IgD-negative memory B cell (primary cell): ENCODE measurements around the gene DDX17. TPM values are rescaled to one million over a fixed set of nuclear protein-coding genes. Genes with fewer than 3 reads are reported as not detected.

Source experiments
- H3K27ac Mint-ChIP-seq, 3 donors: one replicate each; pipeline ENCODE4 v1.8.0; 2020 to 2022; ENCODE audit warnings: mild to moderate bottlenecking in 3 of 3, mixed read lengths in 3 of 3, moderate library complexity in 1 of 3
- H3K27me3 Mint-ChIP-seq: one replicate; pipeline ENCODE4 v1.8.0; 2021; ENCODE audit warnings: mixed read lengths
- H3K36me3 Mint-ChIP-seq: one replicate; pipeline ENCODE4 v1.8.0; 2020; ENCODE audit warnings: mild to moderate bottlenecking, mixed read lengths
- H3K4me1 Mint-ChIP-seq, 3 donors: one replicate each; pipeline ENCODE4 v1.8.0; 2020 to 2022; ENCODE audit warnings: mixed read lengths in 3 of 3, mild to moderate bottlenecking in 1 of 3
- H3K4me3 Mint-ChIP-seq, 4 donors: one replicate each; pipeline ENCODE4 v1.8.0; 2020 to 2022; ENCODE audit warnings: mild to moderate bottlenecking in 4 of 4, mixed read lengths in 4 of 4, moderate library complexity in 3 of 4
- H3K9me3 Mint-ChIP-seq, 3 donors: one replicate each; pipeline ENCODE4 v1.8.0; 2020 to 2021; ENCODE audit warnings: mixed read lengths in 3 of 3, mild to moderate bottlenecking in 1 of 3
- polyA plus RNA-seq: library from polyadenylated mRNA; unstranded; fragments of 300-500 nt; fragmentation: Illumina TruSeq; gene quantifications from one replicate; pipeline ENCODE4 v1.2.3, GENCODE V29; 2021

The DDX17 gene
- polyA plus RNA-seq, 1 donor from 2014 or later, result 55.9 TPM

DNA sequence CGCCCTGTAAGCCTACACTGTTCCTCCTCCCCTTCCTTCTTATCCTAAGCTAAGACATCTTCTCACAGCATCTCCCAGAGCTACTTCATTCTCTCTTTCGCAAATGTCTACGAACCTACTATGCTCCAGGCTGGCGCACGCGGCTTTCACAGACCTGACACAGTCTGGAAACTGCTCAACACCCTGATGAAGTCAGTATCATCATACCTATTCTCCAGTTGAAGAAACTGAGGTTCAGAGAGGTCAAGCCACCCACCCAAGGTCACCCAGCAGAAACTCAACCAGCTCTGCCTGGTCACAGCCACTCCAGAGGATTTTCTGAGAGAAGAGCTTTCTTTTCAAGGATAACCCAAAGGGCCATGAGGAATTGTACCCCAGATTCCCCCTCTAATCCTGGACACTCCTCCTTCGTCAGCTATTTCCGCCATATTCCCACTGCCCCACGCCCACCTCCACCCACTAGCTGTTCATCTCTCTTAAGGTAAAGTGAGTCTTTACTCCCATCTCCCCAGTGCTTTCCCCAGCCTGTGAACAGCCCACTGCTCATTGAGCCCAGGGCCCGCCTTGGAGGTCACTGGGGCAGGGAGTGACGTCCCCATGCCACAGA is 52.9 kb downstream of the DDX17 start:
- H3K27ac Mint-ChIP-seq, result no peak overlapping the region
- peaks cover 4% of the 10 kb centered on the region for H3K36me3 Mint-ChIP-seq
- H3K9me3 Mint-ChIP-seq, result peaks cover 0 to 2% (median 0%) of the 10 kb centered on the region in 3 donors
- H3K4me1 Mint-ChIP-seq, result peaks cover 9 to 12% (median 9%) of the 10 kb centered on the region in 3 donors
- H3K27me3 Mint-ChIP-seq, result peaks cover 54% of the 10 kb centered on the region
- H3K4me3 Mint-ChIP-seq, result peak overlapping the region in 2 of 4 donors; percentile 61 to 73

DNA sequence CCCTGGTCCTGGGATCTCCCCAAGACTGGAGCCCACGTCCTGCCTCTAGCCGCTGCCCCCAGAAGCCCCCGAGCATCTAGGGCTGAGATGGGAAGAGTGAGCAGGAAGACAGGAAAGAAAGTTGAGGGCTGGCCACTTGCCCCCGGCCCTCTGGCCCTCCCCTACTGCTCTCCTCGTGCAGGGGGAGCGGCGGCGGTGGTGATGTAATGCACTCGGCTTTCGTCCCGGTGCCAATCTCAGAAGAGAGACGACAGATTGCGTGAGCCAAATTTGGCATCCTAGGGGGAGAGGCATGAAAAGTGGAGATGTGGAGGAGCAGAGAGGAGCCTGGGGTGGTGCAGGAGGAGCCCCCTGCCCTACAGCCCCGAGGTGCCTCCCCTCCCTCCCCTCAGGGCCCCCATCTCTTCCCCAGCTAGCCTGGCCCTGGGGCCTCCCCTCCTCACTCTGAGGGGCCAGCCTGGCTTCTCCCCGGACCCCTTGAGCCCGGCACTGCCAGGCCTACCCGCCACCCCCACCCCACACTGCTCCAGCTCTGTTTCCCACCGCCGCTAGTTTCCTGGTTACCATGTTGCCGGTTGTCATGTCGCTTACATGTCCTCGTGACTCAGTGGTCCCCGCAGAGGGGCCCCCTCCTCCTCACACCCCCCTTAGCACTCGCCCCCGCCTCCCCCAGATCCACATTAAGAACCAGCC is 53.6 kb downstream of the DDX17 start:
- Mint-ChIP-seq H3K27ac (no peak overlapping the region), H3K36me3 (peaks cover 4% of the 10 kb centered on the region), H3K9me3 (peaks cover 0 to 2% (median 0%) of the 10 kb centered on the region in 3 donors), H3K4me3 (no peak overlapping the region), H3K27me3 (peaks cover 49% of the 10 kb centered on the region), H3K4me1 (peaks cover 9 to 12% (median 9%) of the 10 kb centered on the region in 3 donors)

DNA sequence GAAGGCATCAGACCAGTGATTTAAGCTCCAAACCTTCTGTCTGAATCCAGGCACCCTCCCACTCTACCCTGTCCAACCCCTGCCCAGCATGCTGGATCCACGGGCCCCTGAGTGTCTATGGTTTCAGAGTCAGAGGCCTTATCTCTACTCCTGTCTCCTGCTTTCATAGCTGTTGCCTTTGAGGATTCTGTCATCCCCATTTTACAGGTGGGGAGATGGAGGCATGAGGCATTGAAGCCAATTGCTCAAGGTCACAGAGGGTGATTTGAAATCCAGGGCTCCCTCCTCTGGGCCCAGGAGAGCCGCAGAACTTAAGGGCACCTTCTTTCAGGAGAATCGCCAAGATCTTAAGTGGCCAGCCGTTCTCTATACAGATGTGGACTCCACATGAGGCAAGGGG is 54.2 kb downstream of the DDX17 start:
- Mint-ChIP-seq H3K27ac (no peak overlapping the region), H3K36me3 (peaks cover 4% of the 10 kb centered on the region), H3K4me1 (peaks cover 6 to 9% (median 9%) of the 10 kb centered on the region in 3 donors), H3K4me3 (no peak overlapping the region), H3K9me3 (peaks cover 0 to 2% (median 0%) of the 10 kb centered on the region in 3 donors), H3K27me3 (peaks cover 42% of the 10 kb centered on the region)

DNA sequence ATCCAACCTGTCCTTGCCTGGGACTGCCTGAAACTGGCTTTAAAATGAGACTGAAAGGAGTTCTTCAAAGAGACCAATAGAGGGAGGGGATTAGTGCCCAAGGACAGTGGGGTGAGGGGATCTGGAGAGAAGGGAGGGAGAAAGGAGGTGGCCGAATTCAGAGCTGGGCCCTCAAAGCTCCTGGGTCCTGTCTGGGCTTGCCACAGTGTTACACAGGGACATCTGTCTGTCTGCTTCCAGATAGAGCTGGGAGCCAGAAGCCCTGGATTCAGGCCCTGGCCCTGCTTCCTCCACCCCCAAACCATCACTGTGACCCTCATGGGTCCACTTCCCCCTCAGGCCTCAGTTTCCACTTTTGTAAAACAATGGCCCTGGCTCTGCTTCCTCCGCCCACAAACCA is 54.7 kb downstream of the DDX17 start:
- peaks cover 0 to 2% (median 0%) of the 10 kb centered on the region in 3 donors for H3K9me3 Mint-ChIP-seq
- peaks cover 2 to 8% (median 5%) of the 10 kb centered on the region in 3 donors for H3K4me1 Mint-ChIP-seq
- peaks cover 37% of the 10 kb centered on the region for H3K27me3 Mint-ChIP-seq
- peaks cover 3% of the 10 kb centered on the region for H3K36me3 Mint-ChIP-seq
- no peak overlapping the region for H3K4me3 Mint-ChIP-seq
- no peak overlapping the region for H3K27ac Mint-ChIP-seq

DNA sequence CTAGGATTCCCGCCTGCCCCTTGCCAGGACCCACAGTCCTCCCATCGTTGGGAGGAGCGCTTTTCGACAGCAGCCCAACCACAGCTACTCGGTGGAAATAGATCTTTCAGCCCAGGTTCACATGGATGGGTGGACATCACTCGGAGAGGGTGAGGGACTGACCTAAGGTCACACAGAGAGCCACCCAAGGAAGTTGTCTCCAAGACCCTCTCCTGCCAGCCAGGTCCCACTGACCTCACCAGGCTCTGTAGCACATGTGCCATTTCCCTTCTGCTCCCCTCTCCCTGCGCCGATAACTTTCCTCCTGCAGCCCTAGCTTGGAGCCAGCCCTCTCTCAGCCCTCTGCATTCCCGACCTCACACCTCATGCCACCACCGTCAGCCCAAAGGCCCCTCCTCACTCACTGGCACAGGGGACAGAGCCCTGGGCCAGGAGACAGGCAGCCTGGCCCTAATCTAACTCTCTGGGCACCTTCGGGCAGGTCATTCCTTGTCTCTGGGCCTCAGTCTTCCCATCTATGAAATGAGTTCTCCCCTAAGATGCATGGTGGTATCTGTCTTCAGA is 55.8 kb downstream of the DDX17 start:
- peaks cover 0 to 2% (median 0%) of the 10 kb centered on the region in 3 donors for H3K9me3 Mint-ChIP-seq
- H3K27me3 Mint-ChIP-seq, result peaks cover 35% of the 10 kb centered on the region
- peaks cover 2% of the 10 kb centered on the region for H3K36me3 Mint-ChIP-seq
- H3K4me1 Mint-ChIP-seq, result peaks cover 0 to 7% (median 5%) of the 10 kb centered on the region in 3 donors
- H3K27ac Mint-ChIP-seq, result peak overlapping the region in 1 of 3 donors; percentile 21
- peak overlapping the region in 1 of 4 donors; percentile 34 for H3K4me3 Mint-ChIP-seq

DNA sequence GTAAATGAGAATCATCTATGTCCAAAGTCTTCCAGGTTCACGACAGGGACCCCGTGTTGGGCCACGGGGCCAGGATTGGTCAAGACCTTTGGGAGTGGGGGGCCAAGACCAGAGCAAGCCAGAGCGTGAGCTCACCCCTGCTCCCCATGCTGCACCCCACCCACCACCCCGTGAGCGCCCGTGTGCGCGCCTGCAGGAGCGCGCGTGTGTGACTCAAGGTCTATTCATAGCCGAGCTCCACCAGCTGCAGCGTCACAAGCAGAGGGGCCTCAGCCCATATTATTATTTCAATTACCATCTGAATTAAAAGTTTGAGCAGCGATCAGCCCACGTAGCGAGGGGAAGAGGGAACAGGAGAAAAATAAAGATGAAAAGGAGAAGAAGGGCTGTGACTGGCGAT is 56.3 kb downstream of the DDX17 start:
- Mint-ChIP-seq H3K4me3 (no peak overlapping the region), H3K36me3 (peaks cover 2% of the 10 kb centered on the region), H3K27me3 (peaks cover 37% of the 10 kb centered on the region), H3K4me1 (peaks cover 0 to 7% (median 5%) of the 10 kb centered on the region in 3 donors), H3K27ac (no peak overlapping the region), H3K9me3 (peaks cover 0 to 2% (median 0%) of the 10 kb centered on the region in 3 donors)

DNA sequence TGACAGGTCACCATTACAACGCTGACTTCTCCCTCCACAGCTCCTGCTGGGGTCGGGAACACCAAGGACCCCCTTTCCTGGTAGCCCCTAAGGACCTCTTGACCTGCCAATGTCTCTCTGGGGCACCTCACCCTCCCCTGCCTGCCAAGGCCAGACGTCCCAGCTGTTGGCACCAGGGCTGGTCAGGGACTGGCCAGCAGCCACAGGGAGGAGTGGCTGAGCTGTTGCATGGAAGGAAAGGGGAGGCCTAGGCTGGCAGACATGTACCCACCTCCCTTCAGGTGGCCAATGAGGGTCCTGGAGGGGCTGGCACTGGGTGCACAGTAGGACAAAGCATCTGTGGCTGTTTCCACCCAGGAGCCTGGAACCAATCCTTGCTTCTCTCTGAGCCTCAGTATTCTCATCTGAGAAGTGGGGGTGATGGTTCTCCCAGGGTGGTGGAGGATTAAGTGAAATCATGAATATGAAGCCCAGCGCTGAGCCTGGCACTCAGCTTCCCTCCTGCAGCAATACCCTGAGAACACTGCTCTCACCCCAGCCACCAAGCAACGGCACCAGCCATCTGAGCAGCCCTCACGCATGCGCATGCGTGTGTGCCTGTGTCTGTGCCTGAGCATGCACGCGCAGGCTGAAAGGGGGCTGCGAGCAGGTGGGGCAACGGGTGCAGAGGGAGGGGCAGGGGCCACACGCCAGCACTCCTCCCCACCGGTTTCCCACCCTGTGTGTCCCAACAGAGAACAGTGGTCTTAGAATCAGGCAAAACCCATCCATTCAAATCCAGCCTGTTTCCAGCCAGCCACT is 57.0 kb downstream of the DDX17 start:
- H3K9me3 Mint-ChIP-seq, result peaks cover 0 to 2% (median 0%) of the 10 kb centered on the region in 3 donors

DNA sequence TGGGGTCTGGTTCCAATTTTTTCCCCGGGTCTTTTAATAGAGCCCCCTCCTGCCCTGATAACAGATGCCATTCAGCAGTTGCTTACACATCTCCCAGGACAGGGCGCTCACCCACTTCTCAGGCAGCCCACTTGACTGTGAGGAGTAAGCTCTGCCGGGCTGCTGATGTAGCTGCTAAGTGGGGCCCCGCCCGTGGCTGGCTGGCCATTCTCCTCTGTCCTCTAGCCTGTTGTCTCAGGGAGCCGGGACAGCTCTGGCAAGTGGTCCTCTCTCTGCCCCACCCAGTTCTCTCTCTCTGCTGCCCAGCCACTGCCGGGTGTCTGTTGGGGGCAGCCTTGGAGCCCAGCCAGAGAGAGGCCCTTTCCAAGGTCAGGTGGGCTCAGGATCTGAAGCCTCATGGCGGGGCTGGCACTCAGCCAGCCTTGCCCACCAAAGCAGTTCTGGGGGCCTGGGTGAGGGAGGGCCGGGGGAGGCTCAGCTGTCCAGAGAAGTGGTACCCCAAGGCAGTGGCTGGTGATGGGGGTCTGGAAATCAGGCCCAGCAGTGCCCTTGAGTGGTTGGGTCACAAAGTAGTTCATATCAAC is 60.0 kb downstream of the DDX17 start:
- Mint-ChIP-seq H3K4me3 (no peak overlapping the region), H3K27me3 (peaks cover 26% of the 10 kb centered on the region)

More for the DNA sequence above, 57.0 kb downstream of the DDX17 start:
- no peaks in the 10 kb centered on the region for H3K36me3 Mint-ChIP-seq
- peaks cover 0 to 3% (median 2%) of the 10 kb centered on the region in 3 donors for H3K4me1 Mint-ChIP-seq
- no peak overlapping the region for H3K27ac Mint-ChIP-seq
- H3K4me3 Mint-ChIP-seq, result no peak overlapping the region
- peaks cover 39% of the 10 kb centered on the region for H3K27me3 Mint-ChIP-seq

DNA sequence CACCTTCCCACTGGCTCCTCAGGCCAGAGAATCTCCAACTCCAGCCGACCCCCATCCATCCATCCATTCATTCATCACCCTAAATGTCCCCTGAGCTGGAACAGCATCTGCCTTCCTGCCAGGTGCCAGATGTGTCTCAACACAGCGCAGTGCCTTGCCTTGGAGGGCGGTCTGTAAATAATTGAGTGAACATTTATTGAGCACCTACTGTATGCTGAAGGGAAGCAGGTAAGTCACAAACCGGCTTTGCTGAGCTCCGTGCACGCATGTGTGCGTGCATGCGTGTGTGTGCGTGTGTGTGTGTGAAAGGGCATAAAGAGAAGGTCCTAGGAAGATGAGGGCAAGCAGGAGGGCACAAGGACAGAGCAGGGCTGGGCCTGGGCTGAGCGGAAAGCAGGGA is 61.3 kb downstream of the DDX17 start:
- H3K36me3 Mint-ChIP-seq, result peaks cover 3% of the 10 kb centered on the region
- no peaks in the 10 kb centered on the region for H3K9me3 Mint-ChIP-seq
- no peak overlapping the region for H3K4me3 Mint-ChIP-seq
- peaks cover 25% of the 10 kb centered on the region for H3K27me3 Mint-ChIP-seq
- peaks cover 0 to 3% (median 0%) of the 10 kb centered on the region in 3 donors for H3K4me1 Mint-ChIP-seq
- H3K27ac Mint-ChIP-seq, result no peak overlapping the region

More for the DNA sequence above, 60.0 kb downstream of the DDX17 start:
- Mint-ChIP-seq H3K4me1 (peaks cover 0 to 3% (median 0%) of the 10 kb centered on the region in 3 donors), H3K36me3 (no peaks in the 10 kb centered on the region), H3K27ac (no peak overlapping the region), H3K9me3 (peaks cover 0 to 2% (median 0%) of the 10 kb centered on the region in 3 donors)

DNA sequence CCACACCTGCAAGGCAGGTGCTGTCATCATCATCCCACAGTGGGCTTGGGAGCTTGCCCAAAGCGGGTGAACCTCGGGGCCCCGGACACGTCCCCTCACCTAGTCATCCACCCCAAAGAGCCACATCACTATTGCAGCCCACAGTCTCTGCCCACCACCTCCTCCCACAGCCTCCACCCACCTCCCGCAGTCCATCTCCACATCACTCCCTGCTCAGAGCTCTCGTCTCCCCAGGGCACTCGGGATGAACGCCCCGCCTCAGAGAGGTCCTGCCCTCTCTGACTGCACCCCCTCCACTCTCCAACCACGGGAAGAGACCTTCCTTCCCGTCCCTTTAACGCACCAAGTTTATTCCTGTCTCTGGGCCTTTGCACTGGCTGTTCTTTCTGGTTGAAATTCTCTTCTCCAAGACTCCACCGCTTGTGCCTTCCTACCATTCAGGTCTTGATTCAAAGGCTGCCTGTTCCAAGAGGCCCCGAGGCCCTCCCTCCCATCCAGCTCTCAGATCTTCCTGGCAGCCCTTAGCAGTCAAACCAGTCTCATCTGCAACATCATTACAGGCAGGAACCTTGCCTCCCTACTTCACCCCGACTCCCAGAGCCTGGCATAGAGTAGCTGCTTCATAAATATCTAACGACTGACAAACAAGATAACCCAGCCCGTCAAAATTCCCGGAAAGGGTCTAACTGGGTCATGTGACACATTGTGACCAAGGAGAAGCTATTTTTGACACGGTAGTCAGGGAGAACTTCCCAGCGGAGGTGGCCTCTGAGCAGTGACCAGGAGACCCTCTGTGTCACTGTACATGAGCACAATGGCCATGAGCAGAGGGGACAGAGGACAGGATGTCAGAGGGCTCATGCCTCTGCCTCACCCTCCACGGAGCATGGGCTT is 62.2 kb downstream of the DDX17 start:
- peak overlapping the region in 1 of 4 donors; percentile 63 for H3K4me3 Mint-ChIP-seq
- peaks cover 25% of the 10 kb centered on the region for H3K27me3 Mint-ChIP-seq
- H3K9me3 Mint-ChIP-seq, result no peaks in the 10 kb centered on the region
- H3K27ac Mint-ChIP-seq, result no peak overlapping the region
- H3K4me1 Mint-ChIP-seq, result peaks cover 0 to 3% (median 0%) of the 10 kb centered on the region in 3 donors
- peaks cover 3% of the 10 kb centered on the region for H3K36me3 Mint-ChIP-seq

DNA sequence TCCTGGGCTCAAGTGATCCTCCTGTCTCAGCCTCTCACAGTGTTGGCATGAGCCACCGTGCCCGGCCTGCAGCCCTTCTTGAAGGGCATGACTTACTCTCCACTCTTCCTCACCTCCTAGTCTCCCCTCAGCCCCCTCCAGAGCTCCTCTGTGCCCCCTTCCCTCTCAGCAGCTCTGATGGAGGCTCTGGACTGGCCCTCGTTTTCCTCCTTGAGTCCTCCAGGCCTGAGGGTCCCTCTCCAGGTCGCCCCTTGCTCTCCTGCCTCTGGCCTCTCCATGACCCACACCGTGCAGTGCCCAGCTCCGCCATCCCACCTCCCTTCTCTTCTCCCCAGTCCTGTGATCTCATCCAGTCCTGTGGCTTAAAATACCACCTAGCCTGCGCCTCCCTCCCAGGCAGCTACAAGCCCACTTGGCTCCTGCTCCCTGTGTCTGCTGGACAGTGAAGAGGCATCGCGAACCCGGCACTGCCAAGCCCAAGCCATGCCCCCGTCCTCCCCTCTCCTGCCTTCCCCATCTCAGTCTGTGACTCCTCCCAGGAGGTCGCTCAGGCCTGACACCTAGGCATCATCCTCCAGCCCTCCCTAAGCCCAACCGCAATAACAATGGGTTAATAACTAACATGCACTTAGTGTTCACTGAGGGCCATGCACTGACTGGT is 63.0 kb downstream of the DDX17 start:
- Mint-ChIP-seq H3K27ac (peak overlapping the region in 1 of 3 donors; percentile 77), H3K27me3 (peaks cover 25% of the 10 kb centered on the region), H3K36me3 (peaks cover 4% of the 10 kb centered on the region), H3K4me3 (peak overlapping the region in 1 of 4 donors; percentile 51), H3K9me3 (no peaks in the 10 kb centered on the region), H3K4me1 (peaks cover 0 to 3% (median 0%) of the 10 kb centered on the region in 3 donors)

DNA sequence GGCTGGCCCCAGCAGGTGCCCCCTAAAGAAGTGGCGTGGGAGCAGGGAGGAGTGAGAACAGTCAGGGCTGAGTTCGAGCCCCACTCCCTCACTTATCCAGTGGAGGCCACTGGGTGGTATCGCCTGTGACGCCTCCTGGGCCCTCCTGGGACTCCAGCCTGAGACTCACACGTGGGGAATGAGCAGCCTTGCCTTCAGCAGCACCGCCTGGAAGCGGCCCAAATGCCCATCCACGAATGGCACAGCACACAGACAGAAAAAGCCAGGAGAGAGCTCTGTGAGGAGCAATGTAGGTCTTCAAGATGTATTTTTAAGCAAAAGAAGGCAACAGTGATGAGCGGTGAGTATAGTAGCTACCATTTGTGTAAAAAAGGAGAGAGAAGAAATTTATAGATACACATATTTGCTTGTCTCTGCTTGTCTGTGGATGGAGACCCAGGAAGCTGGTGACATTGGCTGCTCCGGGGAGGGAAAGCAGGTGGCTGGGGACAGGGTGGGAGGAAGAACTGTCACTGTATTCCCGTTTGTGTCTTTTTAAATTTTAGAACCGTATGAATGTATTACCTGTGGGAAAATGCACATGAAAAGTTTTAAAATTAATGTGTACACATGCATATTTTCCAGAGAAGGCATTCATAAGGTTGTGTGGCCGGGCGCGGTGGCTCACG is 64.4 kb downstream of the DDX17 start:
- H3K27ac Mint-ChIP-seq, result no peak overlapping the region
- no peak overlapping the region for H3K4me3 Mint-ChIP-seq
- peaks cover 26% of the 10 kb centered on the region for H3K27me3 Mint-ChIP-seq
- no peaks in the 10 kb centered on the region for H3K9me3 Mint-ChIP-seq
- peaks cover 4% of the 10 kb centered on the region for H3K36me3 Mint-ChIP-seq
- H3K4me1 Mint-ChIP-seq, result peaks cover 0 to 3% (median 0%) of the 10 kb centered on the region in 3 donors
